ENCODE data around the gene UBL4B. TPM values are rescaled to one million over a fixed set of nuclear protein-coding genes. Genes with fewer than 3 reads are reported as not detected.
A peak's percentile ranks its signal among the peaks of the same experiment; 100 is the strongest.

UBL4B gene
- total and polyA plus RNA-seq, 9 donors = not detected

- no peaks in the 10 kb centered on the region for H3K9me3 ChIP-seq (replicated peaks; ENCODE audit: control insufficient read depth, low read depth, low read length)
- no peak overlapping the region for H3K4me3 ChIP-seq (ENCODE audit: low read length)
- H3K27ac ChIP-seq (ENCODE audit: low read length) = no peak overlapping the region
- H3K27me3 ChIP-seq (ENCODE audit: control insufficient read depth, insufficient read depth, low read length) = peaks cover 76% of the 10 kb centered on the region
- H3K4me1 ChIP-seq (ENCODE audit: control insufficient read depth, insufficient read depth, low read length) = peaks cover 6% of the 10 kb centered on the region
- DNase-seq = no peak
- H3K36me3 ChIP-seq (ENCODE audit: control insufficient read depth, insufficient read depth, low read length) = no peaks in the 10 kb centered on the region
Measured at GRCh38 chr1:110132682-110133081, 20.4 kb downstream of the UBL4B start.

GRCh38 chr1:110133436-110133835, 21.2 kb downstream of the UBL4B start:
- Histone ChIP-seq H3K9me3 (replicated peaks; ENCODE audit: control insufficient read depth, low read depth, low read length) (no peaks in the 10 kb centered on the region), H3K36me3 (ENCODE audit: control insufficient read depth, insufficient read depth, low read length) (no peaks in the 10 kb centered on the region), H3K27ac (ENCODE audit: low read length) (no peak overlapping the region), H3K4me3 (ENCODE audit: low read length) (no peak overlapping the region), H3K27me3 (ENCODE audit: control insufficient read depth, insufficient read depth, low read length) (peaks cover 75% of the 10 kb centered on the region), H3K4me1 (ENCODE audit: control insufficient read depth, insufficient read depth, low read length) (peaks cover 6% of the 10 kb centered on the region)
- peak; percentile 13 for DNase-seq
- WGBS (ENCODE audit: insufficient coverage) = 77% methylated on average over 1 of the region's 4 CpGs

- no peak for DNase-seq
- H3K27me3 ChIP-seq (ENCODE audit: control insufficient read depth, insufficient read depth, low read length) = peaks cover 69% of the 10 kb centered on the region
- WGBS (ENCODE audit: insufficient coverage) = 100% methylated on average over 1 of the region's 11 CpGs
Measured at GRCh38 chr1:110134050-110134595, 21.9 kb downstream of the UBL4B start.

GRCh38 chr1:110135246-110135645, 23.0 kb downstream of the UBL4B start:
- Histone ChIP-seq H3K4me3 (ENCODE audit: low read length) (no peak overlapping the region), H3K36me3 (ENCODE audit: control insufficient read depth, insufficient read depth, low read length) (no peaks in the 10 kb centered on the region), H3K9me3 (replicated peaks; ENCODE audit: control insufficient read depth, low read depth, low read length) (no peaks in the 10 kb centered on the region), H3K4me1 (ENCODE audit: control insufficient read depth, insufficient read depth, low read length) (peaks cover 1% of the 10 kb centered on the region), H3K27me3 (ENCODE audit: control insufficient read depth, insufficient read depth, low read length) (peaks cover 58% of the 10 kb centered on the region), H3K27ac (ENCODE audit: low read length) (no peak overlapping the region)
- WGBS (ENCODE audit: insufficient coverage) = 0% methylated on average over 1 of the region's 4 CpGs
- DNase-seq = no peak

More at GRCh38 chr1:110134050-110134595, 21.9 kb downstream of the UBL4B start:
- Histone ChIP-seq H3K27ac (ENCODE audit: low read length) (no peak overlapping the region), H3K4me3 (ENCODE audit: low read length) (no peak overlapping the region), H3K4me1 (ENCODE audit: control insufficient read depth, insufficient read depth, low read length) (peaks cover 6% of the 10 kb centered on the region), H3K9me3 (replicated peaks; ENCODE audit: control insufficient read depth, low read depth, low read length) (no peaks in the 10 kb centered on the region), H3K36me3 (ENCODE audit: control insufficient read depth, insufficient read depth, low read length) (no peaks in the 10 kb centered on the region)

GRCh38 chr1:110135666-110136065, 23.4 kb downstream of the UBL4B start:
- Histone ChIP-seq H3K4me3 (ENCODE audit: low read length) (no peak overlapping the region), H3K9me3 (replicated peaks; ENCODE audit: control insufficient read depth, low read depth, low read length) (no peaks in the 10 kb centered on the region), H3K27ac (ENCODE audit: low read length) (no peak overlapping the region), H3K36me3 (ENCODE audit: control insufficient read depth, insufficient read depth, low read length) (no peaks in the 10 kb centered on the region), H3K4me1 (ENCODE audit: control insufficient read depth, insufficient read depth, low read length) (no peaks in the 10 kb centered on the region), H3K27me3 (ENCODE audit: control insufficient read depth, insufficient read depth, low read length) (peaks cover 53% of the 10 kb centered on the region)
- no peak for DNase-seq
- 78% methylated on average over 6 of the region's 10 CpGs for WGBS (ENCODE audit: insufficient coverage)

GRCh38 chr1:110136911-110137310, 24.7 kb downstream of the UBL4B start:
- Histone ChIP-seq H3K36me3 (ENCODE audit: control insufficient read depth, insufficient read depth, low read length) (no peaks in the 10 kb centered on the region), H3K27ac (ENCODE audit: low read length) (no peak overlapping the region), H3K4me3 (ENCODE audit: low read length) (no peak overlapping the region), H3K9me3 (replicated peaks; ENCODE audit: control insufficient read depth, low read depth, low read length) (no peaks in the 10 kb centered on the region), H3K4me1 (ENCODE audit: control insufficient read depth, insufficient read depth, low read length) (no peaks in the 10 kb centered on the region), H3K27me3 (ENCODE audit: control insufficient read depth, insufficient read depth, low read length) (peaks cover 48% of the 10 kb centered on the region)
- DNase-seq = no peak
- WGBS (ENCODE audit: insufficient coverage) = 2% methylated on average over 6 of the region's 7 CpGs

GRCh38 chr1:110138956-110139355, 26.7 kb downstream of the UBL4B start:
- Histone ChIP-seq H3K4me3 (ENCODE audit: low read length) (no peak overlapping the region), H3K27ac (ENCODE audit: low read length) (no peak overlapping the region), H3K9me3 (replicated peaks; ENCODE audit: control insufficient read depth, low read depth, low read length) (no peaks in the 10 kb centered on the region), H3K27me3 (ENCODE audit: control insufficient read depth, insufficient read depth, low read length) (peaks cover 49% of the 10 kb centered on the region), H3K4me1 (ENCODE audit: control insufficient read depth, insufficient read depth, low read length) (no peaks in the 10 kb centered on the region), H3K36me3 (ENCODE audit: control insufficient read depth, insufficient read depth, low read length) (no peaks in the 10 kb centered on the region)
- DNase-seq = no peak
- no CpG with 5 or more reads among the region's 3 CpGs for WGBS (ENCODE audit: insufficient coverage)

GRCh38 chr1:110144366-110144765, 32.1 kb downstream of the UBL4B start:
- H3K4me3 ChIP-seq (ENCODE audit: low read length) = no peak overlapping the region
- H3K36me3 ChIP-seq (ENCODE audit: control insufficient read depth, insufficient read depth, low read length) = no peaks in the 10 kb centered on the region
- H3K9me3 ChIP-seq (replicated peaks; ENCODE audit: control insufficient read depth, low read depth, low read length) = no peaks in the 10 kb centered on the region
- H3K4me1 ChIP-seq (ENCODE audit: control insufficient read depth, insufficient read depth, low read length) = no peaks in the 10 kb centered on the region
- no peak overlapping the region for H3K27ac ChIP-seq (ENCODE audit: low read length)
- no CpG with 5 or more reads among the region's 3 CpGs for WGBS (ENCODE audit: insufficient coverage)
- peaks cover 51% of the 10 kb centered on the region for H3K27me3 ChIP-seq (ENCODE audit: control insufficient read depth, insufficient read depth, low read length)
- no peak for DNase-seq

- H3K27me3 ChIP-seq (ENCODE audit: control insufficient read depth, insufficient read depth, low read length) = peaks cover 78% of the 10 kb centered on the region
- DNase-seq = no peak
- WGBS (ENCODE audit: insufficient coverage) = 50% methylated on average over 4 of the region's 4 CpGs
- no peaks in the 10 kb centered on the region for H3K4me1 ChIP-seq (ENCODE audit: control insufficient read depth, insufficient read depth, low read length)
- no peaks in the 10 kb centered on the region for H3K9me3 ChIP-seq (replicated peaks; ENCODE audit: control insufficient read depth, low read depth, low read length)
- H3K4me3 ChIP-seq (ENCODE audit: low read length) = no peak overlapping the region
- no peak overlapping the region for H3K27ac ChIP-seq (ENCODE audit: low read length)
- H3K36me3 ChIP-seq (ENCODE audit: control insufficient read depth, insufficient read depth, low read length) = no peaks in the 10 kb centered on the region
Measured at GRCh38 chr1:110148961-110149360, 36.7 kb downstream of the UBL4B start.

GRCh38 chr1:110150330-110151174, 38.3 kb downstream of the UBL4B start, which contains the start of gene SLC6A17:
TSS of gene SLC6A17 (plus strand) at chr1:110150494. CDS start at chr1:110166930, 16,436 bp downstream.
- under 1% methylated on average over 104 of the region's 104 CpGs for WGBS (ENCODE audit: insufficient coverage)
- H3K4me1 ChIP-seq (ENCODE audit: control insufficient read depth, insufficient read depth, low read length) = no peaks in the 10 kb centered on the region
- DNase-seq = peak; percentile 5
- no peaks in the 10 kb centered on the region for H3K36me3 ChIP-seq (ENCODE audit: control insufficient read depth, insufficient read depth, low read length)
- H3K27ac ChIP-seq (ENCODE audit: low read length) = no peak within 1 kb of the TSS
- H3K9me3 ChIP-seq (replicated peaks; ENCODE audit: control insufficient read depth, low read depth, low read length) = no peaks in the 10 kb centered on the region
- H3K27me3 ChIP-seq (ENCODE audit: control insufficient read depth, insufficient read depth, low read length) = peaks cover 77% of the 10 kb centered on the region
- H3K4me3 ChIP-seq (ENCODE audit: low read length) = no peak within 1 kb of the TSS
